Measurements from ENCODE around the gene SIL1.
"Not testable (repeated sequence)": the region's sequence is repeated elsewhere in the genome, so short reads cannot be mapped to it uniquely, and the experiment has no call there.

SIL1 gene

GRCh38 chr5:139182528-139183296 lies 15.5 kb downstream of the SIL1 start:
- no peak for TF ChIP-seq CTCF (conservative IDR thresholded peaks at IDR 0.05; ENCODE audit: control insufficient read depth, insufficient read depth, low read depth, low read length)
- no peak overlapping the region for H3K4me3 ChIP-seq (ENCODE audit: control insufficient read depth, low read depth, low read length)
- DNase-seq (ENCODE audit: low read depth) = no peak

GRCh38 chr5:139181835-139182452 lies 16.2 kb downstream of the SIL1 start:
- H3K4me3 ChIP-seq (ENCODE audit: control insufficient read depth, low read depth, low read length) = no peak overlapping the region
- TF ChIP-seq CTCF (conservative IDR thresholded peaks at IDR 0.05; ENCODE audit: control insufficient read depth, insufficient read depth, low read depth, low read length) = no peak
- peak; percentile 73 for DNase-seq (ENCODE audit: low read depth)

GRCh38 chr5:139181322-139181730 lies 16.8 kb downstream of the SIL1 start:
- no peak for TF ChIP-seq CTCF (conservative IDR thresholded peaks at IDR 0.05; ENCODE audit: control insufficient read depth, insufficient read depth, low read depth, low read length)
- peak; percentile 20 for DNase-seq (ENCODE audit: low read depth)
- no peak overlapping the region for H3K4me3 ChIP-seq (ENCODE audit: control insufficient read depth, low read depth, low read length)

GRCh38 chr5:139180850-139181249 lies 17.3 kb downstream of the SIL1 start:
- TF ChIP-seq CTCF (conservative IDR thresholded peaks at IDR 0.05; ENCODE audit: control insufficient read depth, insufficient read depth, low read depth, low read length) = no peak
- no peak overlapping the region for H3K4me3 ChIP-seq (ENCODE audit: control insufficient read depth, low read depth, low read length)
- no peak for DNase-seq (ENCODE audit: low read depth)

GRCh38 chr5:139179778-139180513 lies 18.2 kb downstream of the SIL1 start:
- peak; percentile 22 for DNase-seq (ENCODE audit: low read depth)
- H3K4me3 ChIP-seq (ENCODE audit: control insufficient read depth, low read depth, low read length) = not testable (repeated sequence)

GRCh38 chr5:139178935-139179334 lies 19.2 kb downstream of the SIL1 start:
- DNase-seq (ENCODE audit: low read depth) = peak; percentile 12
- no peak overlapping the region for H3K4me3 ChIP-seq (ENCODE audit: control insufficient read depth, low read depth, low read length)
- TF ChIP-seq CTCF (conservative IDR thresholded peaks at IDR 0.05; ENCODE audit: control insufficient read depth, insufficient read depth, low read depth, low read length) = no peak

GRCh38 chr5:139178589-139178917 lies 19.6 kb downstream of the SIL1 start:
- TF ChIP-seq CTCF (conservative IDR thresholded peaks at IDR 0.05; ENCODE audit: control insufficient read depth, insufficient read depth, low read depth, low read length) = no peak
- DNase-seq (ENCODE audit: low read depth) = no peak
- H3K4me3 ChIP-seq (ENCODE audit: control insufficient read depth, low read depth, low read length) = no peak overlapping the region

Measured in fibroblast of mammary gland (primary cell).